ENCODE measurements around the gene E2F4. TPM values are rescaled to one million over a fixed set of nuclear protein-coding genes. Genes with fewer than 3 reads are reported as not detected.
A peak's percentile ranks its signal among the peaks of the same experiment; 100 is the strongest.

The E2F4 gene
- total and polyA plus RNA-seq, 2 of the 13 experiments (the other 11 are each of a cell fraction or from before 2014, with no cell fraction given), result 84.8 to 91.2 TPM

DNA sequence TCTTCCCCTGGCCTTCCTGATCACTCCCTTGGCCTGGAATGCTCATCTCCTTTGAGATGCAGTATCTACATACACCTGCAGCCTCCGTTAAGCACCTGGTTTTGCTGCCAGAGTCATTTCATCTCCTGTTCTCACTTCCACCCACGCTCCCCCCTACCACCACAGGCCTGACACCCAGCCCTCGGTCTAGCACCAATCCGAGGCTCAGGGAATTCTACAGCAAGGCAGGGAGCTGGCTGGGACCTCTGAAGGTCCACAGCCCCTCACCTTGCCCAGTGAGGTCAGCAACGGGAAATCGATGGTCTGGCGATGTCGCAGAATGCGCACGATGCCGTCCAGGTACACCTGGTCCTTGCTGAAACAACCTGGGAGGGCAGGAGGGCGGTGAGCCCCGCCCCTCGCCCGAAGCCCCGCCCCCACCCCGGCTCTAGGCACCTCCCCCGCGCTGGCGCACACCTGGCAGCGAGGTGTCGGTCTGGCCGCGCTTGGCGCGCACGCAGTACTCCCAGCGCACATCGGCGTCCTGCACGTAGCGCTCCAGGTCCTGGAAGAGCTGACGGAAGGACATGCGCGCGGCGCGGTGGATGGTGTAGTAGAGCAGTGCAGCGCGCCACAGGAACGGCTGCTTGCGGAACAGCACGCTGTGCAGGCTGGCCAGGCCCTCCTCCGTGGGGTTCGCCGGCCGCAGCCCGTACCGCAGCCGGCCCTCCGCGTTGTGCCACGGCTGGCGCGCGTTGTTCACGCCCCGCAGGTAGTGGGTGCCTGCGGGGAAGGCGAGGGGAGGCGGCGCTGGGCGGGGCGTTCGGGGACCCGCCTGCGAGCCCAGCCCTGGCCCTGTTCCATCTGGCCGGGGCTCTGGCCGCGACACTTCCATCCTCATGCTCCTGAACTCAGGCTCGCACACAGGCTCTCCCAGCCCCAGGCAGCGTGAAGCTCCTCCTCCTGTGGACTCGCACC lies 13.9 kb upstream of the E2F4 start (continued):
- TF ChIP-seq ZNF770 (CRISPR knock-in tag; IDR thresholded peaks at IDR 0.05) (no peak), SOX5 (CRISPR knock-in tag; IDR thresholded peaks at IDR 0.05; ENCODE audit: borderline replicate concordance) (no peak; the same call in 1 of the 2 replicates), RFX5 (IDR thresholded peaks at IDR 0.05; ENCODE audit: low read depth, low read length) (no peak), ZBTB7A (CRISPR knock-in tag; IDR thresholded peaks at IDR 0.05) (peak; percentile 21; the same call in 1 of the 2 replicates), ZNF562 (CRISPR knock-in tag; IDR thresholded peaks at IDR 0.05; ENCODE audit: borderline replicate concordance) (no peak), ZNF382 (CRISPR knock-in tag; IDR thresholded peaks at IDR 0.05; ENCODE audit: borderline replicate concordance) (no peak), MZF1 (CRISPR knock-in tag; IDR thresholded peaks at IDR 0.05; ENCODE audit: borderline replicate concordance) (no peak), ZNF883 (CRISPR knock-in tag; IDR thresholded peaks at IDR 0.05; ENCODE audit: not compliant biosample characterization) (peak; percentile 86), KAT2B (IDR thresholded peaks at IDR 0.05; ENCODE audit: borderline replicate concordance, low read depth, low read length) (no peak), ZNF337 (CRISPR knock-in tag; IDR thresholded peaks at IDR 0.05; ENCODE audit: borderline replicate concordance, low read depth) (0 out of 2 replicates have a peak, but pooled peaks have one; percentile 66), NFYB (CRISPR knock-in tag; IDR thresholded peaks at IDR 0.05) (no peak), ARNT (IDR thresholded peaks at IDR 0.05) (no peak), ZNF225 (CRISPR knock-in tag; IDR thresholded peaks at IDR 0.05) (no peak), GTF2F1 (IDR thresholded peaks at IDR 0.05; ENCODE audit: low read length) (no peak), ZNF547 (CRISPR knock-in tag; IDR thresholded peaks at IDR 0.05) (peak; percentile 66; the same call in 1 of the 2 replicates), RXRB (CRISPR knock-in tag; IDR thresholded peaks at IDR 0.05; ENCODE audit: borderline replicate concordance) (no peak), ZBTB42 (CRISPR knock-in tag; IDR thresholded peaks at IDR 0.05) (no peak), ZNF710 (CRISPR knock-in tag; IDR thresholded peaks at IDR 0.05; ENCODE audit: borderline replicate concordance) (peak; percentile 70; the same call in 1 of the 2 replicates), ETV6 (CRISPR knock-in tag; conservative IDR thresholded peaks at IDR 0.05) (peak; percentile 60; the same call in 1 of the 2 replicates), ZNF75D (CRISPR knock-in tag; IDR thresholded peaks at IDR 0.05; ENCODE audit: borderline replicate concordance) (no peak)
- TF ChIP-seq, protein P1, sequence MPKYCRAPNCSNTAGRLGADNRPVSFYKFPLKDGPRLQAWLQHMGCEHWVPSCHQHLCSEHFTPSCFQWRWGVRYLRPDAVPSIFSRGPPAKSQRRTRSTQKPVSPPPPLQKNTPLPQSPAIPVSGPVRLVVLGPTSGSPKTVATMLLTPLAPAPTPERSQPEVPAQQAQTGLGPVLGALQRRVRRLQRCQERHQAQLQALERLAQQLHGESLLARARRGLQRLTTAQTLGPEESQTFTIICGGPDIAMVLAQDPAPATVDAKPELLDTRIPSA (CRISPR knock-in tag; IDR thresholded peaks at IDR 0.05; ENCODE audit: borderline replicate concordance), result no peak
- TF ChIP-seq, protein P2, sequence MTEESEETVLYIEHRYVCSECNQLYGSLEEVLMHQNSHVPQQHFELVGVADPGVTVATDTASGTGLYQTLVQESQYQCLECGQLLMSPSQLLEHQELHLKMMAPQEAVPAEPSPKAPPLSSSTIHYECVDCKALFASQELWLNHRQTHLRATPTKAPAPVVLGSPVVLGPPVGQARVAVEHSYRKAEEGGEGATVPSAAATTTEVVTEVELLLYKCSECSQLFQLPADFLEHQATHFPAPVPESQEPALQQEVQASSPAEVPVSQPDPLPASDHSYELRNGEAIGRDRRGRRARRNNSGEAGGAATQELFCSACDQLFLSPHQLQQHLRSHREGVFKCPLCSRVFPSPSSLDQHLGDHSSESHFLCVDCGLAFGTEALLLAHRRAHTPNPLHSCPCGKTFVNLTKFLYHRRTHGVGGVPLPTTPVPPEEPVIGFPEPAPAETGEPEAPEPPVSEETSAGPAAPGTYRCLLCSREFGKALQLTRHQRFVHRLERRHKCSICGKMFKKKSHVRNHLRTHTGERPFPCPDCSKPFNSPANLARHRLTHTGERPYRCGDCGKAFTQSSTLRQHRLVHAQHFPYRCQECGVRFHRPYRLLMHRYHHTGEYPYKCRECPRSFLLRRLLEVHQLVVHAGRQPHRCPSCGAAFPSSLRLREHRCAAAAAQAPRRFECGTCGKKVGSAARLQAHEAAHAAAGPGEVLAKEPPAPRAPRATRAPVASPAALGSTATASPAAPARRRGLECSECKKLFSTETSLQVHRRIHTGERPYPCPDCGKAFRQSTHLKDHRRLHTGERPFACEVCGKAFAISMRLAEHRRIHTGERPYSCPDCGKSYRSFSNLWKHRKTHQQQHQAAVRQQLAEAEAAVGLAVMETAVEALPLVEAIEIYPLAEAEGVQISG (CRISPR knock-in tag; IDR thresholded peaks at IDR 0.05), result 0 out of 2 replicates have a peak, but pooled peaks have one; percentile 61
